K562 (cell line): ENCODE results near the gene OBSCN. TPM values are rescaled to one million over a fixed set of nuclear protein-coding genes. Genes with fewer than 3 reads are reported as not detected.
A peak's percentile ranks its signal among the peaks of the same experiment; 100 is the strongest.

Experiments
- CXXC5 ChIP-seq: fragments of 250-450 bp; sonication (Bioruptor Pico); IDR thresholded peaks from 2 replicates; pipeline ENCODE4 v1.8.0; 2022; ENCODE audit warnings: inconsistent platforms, mild to moderate bottlenecking, moderate library complexity
- ESRRA ChIP-seq: fragments of 450-650 bp; IDR thresholded peaks from 2 replicates; pipeline ENCODE4 v1.6.1; 2014; ENCODE audit warnings: low read depth, mild to moderate bottlenecking, moderate library complexity, borderline replicate concordance
- FOS ChIP-seq: IDR thresholded peaks from 3 replicates; pipeline ENCODE4 v1.6.1; 2011; ENCODE audit not compliant: insufficient read length; ENCODE audit errors: extremely low read depth
- GABPB1 ChIP-seq: sonication (generic); formaldehyde crosslinking; IDR thresholded peaks from 2 replicates; pipeline ENCODE4 v1.8.0; 2022; ENCODE audit warnings: mild to moderate bottlenecking, missing genetic modification reagents
- GATAD2B ChIP-seq: fragments of 450-650 bp; IDR thresholded peaks from 2 replicates; pipeline ENCODE4 v1.6.1; 2017; ENCODE audit warnings: mild to moderate bottlenecking, borderline replicate concordance
- HNRNPK ChIP-seq: fragments of 200-400 bp; formaldehyde crosslinking; IDR thresholded peaks from one replicate; pipeline ENCODE4 v1.6.1; 2018; ENCODE audit warnings: mild to moderate bottlenecking, low read depth, low read length; ENCODE audit not compliant: poor library complexity, severe bottlenecking
- ILF3 ChIP-seq: fragments of 450-650 bp; IDR thresholded peaks from 2 replicates; pipeline ENCODE4 v1.6.1; 2018; ENCODE audit warnings: antibody characterized with exemption, mild to moderate bottlenecking, moderate library complexity, borderline replicate concordance
- IRF2 ChIP-seq: sonication (generic); formaldehyde crosslinking; IDR thresholded peaks from 2 replicates; pipeline ENCODE4 v1.8.1; 2022; ENCODE audit warnings: mild to moderate bottlenecking, missing genetic modification reagents
- LCOR ChIP-seq: sonication (generic); formaldehyde crosslinking; IDR thresholded peaks from 2 replicates; pipeline ENCODE4 v1.8.0; 2022; ENCODE audit warnings: mild to moderate bottlenecking, missing genetic modification reagents
- SAFB2 ChIP-seq: fragments of 200-400 bp; formaldehyde crosslinking; IDR thresholded peaks from 2 replicates; pipeline ENCODE4 v1.6.1; 2018; ENCODE audit warnings: borderline replicate concordance, low read length, low read depth, moderate library complexity; ENCODE audit not compliant: severe bottlenecking
- TCF7L2 ChIP-seq: fragments of 150-350 bp; IDR thresholded peaks from 2 replicates; pipeline ENCODE4 v1.6.1; 2016; ENCODE audit warnings: low read depth, mild to moderate bottlenecking, low read length, moderate library complexity
- ZNF23 ChIP-seq: fragments of 250-450 bp; sonication (Bioruptor Pico); IDR thresholded peaks from 2 replicates; pipeline ENCODE4 v1.4.0; 2020; ENCODE audit warnings: mild to moderate bottlenecking
- ZNF436 ChIP-seq: fragments of 250-450, 450-650 bp; sonication (Bioruptor Pico); formaldehyde crosslinking; IDR thresholded peaks from 2 replicates; pipeline ENCODE4 v1.7.0; 2020; ENCODE audit warnings: mild to moderate bottlenecking
- polyA plus RNA-seq, 8 experiments: library from polyadenylated mRNA; depleted of rRNA in 4 of 8; stranded (reverse) in 5 of 8; unstranded in 3 of 8; fragments of >200 nt; fragmentation: Nextera tagmentation in 2 of 8; fragmentation: Illumina TruSeq in 1 of 8; extraction: Ambion mirVana in 2 of 8; extraction: Trizol in 1 of 8; gene quantifications; 2 replicates each; pipeline versions ENCODE4 v1.2.1 to v1.2.3, GENCODE V29; 2011 to 2014; ENCODE audit warnings: inconsistent platforms in 1 of 8, missing spikeins in 1 of 8
- total RNA-seq, 7 experiments: library from RNA; depleted of rRNA in 6 of 7; stranded (reverse); fragments of >200 nt in 6 of 7; fragmentation: Illumina TruSeq in 2 of 7; extraction: Trizol in 2 of 7; gene quantifications; 2 replicates each; pipeline versions ENCODE4 v1.2.1 to v1.2.3, GENCODE V29; 2011 to 2021; ENCODE audit warnings: low replicate concordance in 1 of 7
- TF ChIP-seq, protein P1 (sequence below): IDR thresholded peaks from 3 replicates; pipeline ENCODE4 v1.6.1; 2011; ENCODE audit warnings: borderline replicate concordance, mild to moderate bottlenecking, moderate library complexity; ENCODE audit not compliant: insufficient read length; ENCODE audit errors: extremely low read depth
- TF ChIP-seq, protein P2 (sequence below): fragments of 450-650 bp; formaldehyde crosslinking; conservative IDR thresholded peaks from 2 replicates; pipeline ENCODE4 v1.4.0; 2022; ENCODE audit warnings: mild to moderate bottlenecking, missing genetic modification characterization
- TF ChIP-seq, protein P3 (sequence below): fragments of 450-650 bp; IDR thresholded peaks from 2 replicates; pipeline ENCODE4 v1.6.1; 2016; ENCODE audit warnings: missing biosample characterization, missing genetic modification characterization
- TF ChIP-seq, protein P4 (sequence below): fragments of 450-650 bp; IDR thresholded peaks from 2 replicates; pipeline ENCODE4 v1.6.1; 2016; ENCODE audit warnings: antibody characterized with exemption
- TF ChIP-seq, protein P5 (sequence below): sonication (generic); formaldehyde crosslinking; IDR thresholded peaks from 2 replicates; pipeline ENCODE4 v1.8.1; 2023; ENCODE audit warnings: mild to moderate bottlenecking, missing genetic modification reagents

The OBSCN gene
- total and polyA plus RNA-seq, 9 of the 15 experiments (the other 6 are each of a cell fraction or from before 2014, with no cell fraction given), result 0.18 to 19.7 (median 3.6) TPM

DNA sequence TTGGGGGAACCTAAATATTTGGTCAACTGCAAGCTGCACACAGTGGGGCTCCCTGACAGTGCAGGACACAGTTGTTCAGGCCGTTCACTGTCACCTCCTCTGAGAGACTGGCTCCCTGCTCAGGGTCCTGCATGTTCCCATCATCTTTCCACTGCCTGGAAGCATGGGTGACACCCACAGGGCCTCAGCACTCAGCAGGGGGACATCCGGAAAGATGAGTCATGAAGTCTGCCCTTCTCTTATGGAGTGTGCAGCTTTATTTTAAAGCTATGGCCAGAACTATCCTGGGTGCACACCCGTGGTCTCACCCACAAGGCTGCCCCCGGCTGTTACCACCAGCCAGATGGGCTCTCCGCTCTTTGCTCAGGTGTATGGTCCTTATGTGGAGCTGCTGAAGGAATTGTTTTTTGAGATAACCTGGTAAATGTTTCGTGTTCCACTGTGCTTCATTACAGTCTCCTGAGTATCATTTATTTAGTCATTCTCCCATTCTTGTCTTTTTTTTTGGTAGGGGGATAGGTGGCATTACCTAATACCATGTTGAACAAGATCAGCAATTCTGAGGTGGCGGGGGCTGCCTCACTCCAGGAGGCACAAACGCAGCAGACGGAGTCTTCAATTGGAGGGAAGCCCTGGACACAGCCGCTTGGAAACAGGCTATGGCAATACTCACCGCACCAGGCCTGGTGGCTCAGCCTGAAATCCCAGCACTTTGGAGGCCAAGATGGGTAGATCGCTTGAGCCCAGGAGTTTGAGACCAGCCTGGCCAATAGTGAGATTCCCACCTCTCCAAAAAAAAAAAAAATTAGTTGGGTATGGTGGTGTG is 184.5 kb downstream of the OBSCN start (continued):
- TF ChIP-seq, protein P1, sequence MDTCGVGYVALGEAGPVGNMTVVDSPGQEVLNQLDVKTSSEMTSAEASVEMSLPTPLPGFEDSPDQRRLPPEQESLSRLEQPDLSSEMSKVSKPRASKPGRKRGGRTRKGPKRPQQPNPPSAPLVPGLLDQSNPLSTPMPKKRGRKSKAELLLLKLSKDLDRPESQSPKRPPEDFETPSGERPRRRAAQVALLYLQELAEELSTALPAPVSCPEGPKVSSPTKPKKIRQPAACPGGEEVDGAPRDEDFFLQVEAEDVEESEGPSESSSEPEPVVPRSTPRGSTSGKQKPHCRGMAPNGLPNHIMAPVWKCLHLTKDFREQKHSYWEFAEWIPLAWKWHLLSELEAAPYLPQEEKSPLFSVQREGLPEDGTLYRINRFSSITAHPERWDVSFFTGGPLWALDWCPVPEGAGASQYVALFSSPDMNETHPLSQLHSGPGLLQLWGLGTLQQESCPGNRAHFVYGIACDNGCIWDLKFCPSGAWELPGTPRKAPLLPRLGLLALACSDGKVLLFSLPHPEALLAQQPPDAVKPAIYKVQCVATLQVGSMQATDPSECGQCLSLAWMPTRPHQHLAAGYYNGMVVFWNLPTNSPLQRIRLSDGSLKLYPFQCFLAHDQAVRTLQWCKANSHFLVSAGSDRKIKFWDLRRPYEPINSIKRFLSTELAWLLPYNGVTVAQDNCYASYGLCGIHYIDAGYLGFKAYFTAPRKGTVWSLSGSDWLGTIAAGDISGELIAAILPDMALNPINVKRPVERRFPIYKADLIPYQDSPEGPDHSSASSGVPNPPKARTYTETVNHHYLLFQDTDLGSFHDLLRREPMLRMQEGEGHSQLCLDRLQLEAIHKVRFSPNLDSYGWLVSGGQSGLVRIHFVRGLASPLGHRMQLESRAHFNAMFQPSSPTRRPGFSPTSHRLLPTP, result no peak
- TF ChIP-seq ZNF436 (CRISPR knock-in tag), result no peak
- no peak for TF ChIP-seq LCOR (CRISPR knock-in tag)
- TF ChIP-seq ESRRA, result no peak
- TF ChIP-seq TCF7L2, result no peak
- TF ChIP-seq, protein P2, sequence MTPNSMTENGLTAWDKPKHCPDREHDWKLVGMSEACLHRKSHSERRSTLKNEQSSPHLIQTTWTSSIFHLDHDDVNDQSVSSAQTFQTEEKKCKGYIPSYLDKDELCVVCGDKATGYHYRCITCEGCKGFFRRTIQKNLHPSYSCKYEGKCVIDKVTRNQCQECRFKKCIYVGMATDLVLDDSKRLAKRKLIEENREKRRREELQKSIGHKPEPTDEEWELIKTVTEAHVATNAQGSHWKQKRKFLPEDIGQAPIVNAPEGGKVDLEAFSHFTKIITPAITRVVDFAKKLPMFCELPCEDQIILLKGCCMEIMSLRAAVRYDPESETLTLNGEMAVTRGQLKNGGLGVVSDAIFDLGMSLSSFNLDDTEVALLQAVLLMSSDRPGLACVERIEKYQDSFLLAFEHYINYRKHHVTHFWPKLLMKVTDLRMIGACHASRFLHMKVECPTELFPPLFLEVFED (CRISPR knock-in tag), result no peak
- no peak for TF ChIP-seq IRF2 (CRISPR knock-in tag)
- TF ChIP-seq ILF3, result 0 out of 2 replicates have a peak, but pooled peaks have one; percentile 61
- TF ChIP-seq, protein P3, sequence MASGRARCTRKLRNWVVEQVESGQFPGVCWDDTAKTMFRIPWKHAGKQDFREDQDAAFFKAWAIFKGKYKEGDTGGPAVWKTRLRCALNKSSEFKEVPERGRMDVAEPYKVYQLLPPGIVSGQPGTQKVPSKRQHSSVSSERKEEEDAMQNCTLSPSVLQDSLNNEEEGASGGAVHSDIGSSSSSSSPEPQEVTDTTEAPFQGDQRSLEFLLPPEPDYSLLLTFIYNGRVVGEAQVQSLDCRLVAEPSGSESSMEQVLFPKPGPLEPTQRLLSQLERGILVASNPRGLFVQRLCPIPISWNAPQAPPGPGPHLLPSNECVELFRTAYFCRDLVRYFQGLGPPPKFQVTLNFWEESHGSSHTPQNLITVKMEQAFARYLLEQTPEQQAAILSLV (tag), result no peak
- no peak for TF ChIP-seq CXXC5 (CRISPR knock-in tag)
- TF ChIP-seq FOS, result peak; percentile 38
- TF ChIP-seq, protein P4, sequence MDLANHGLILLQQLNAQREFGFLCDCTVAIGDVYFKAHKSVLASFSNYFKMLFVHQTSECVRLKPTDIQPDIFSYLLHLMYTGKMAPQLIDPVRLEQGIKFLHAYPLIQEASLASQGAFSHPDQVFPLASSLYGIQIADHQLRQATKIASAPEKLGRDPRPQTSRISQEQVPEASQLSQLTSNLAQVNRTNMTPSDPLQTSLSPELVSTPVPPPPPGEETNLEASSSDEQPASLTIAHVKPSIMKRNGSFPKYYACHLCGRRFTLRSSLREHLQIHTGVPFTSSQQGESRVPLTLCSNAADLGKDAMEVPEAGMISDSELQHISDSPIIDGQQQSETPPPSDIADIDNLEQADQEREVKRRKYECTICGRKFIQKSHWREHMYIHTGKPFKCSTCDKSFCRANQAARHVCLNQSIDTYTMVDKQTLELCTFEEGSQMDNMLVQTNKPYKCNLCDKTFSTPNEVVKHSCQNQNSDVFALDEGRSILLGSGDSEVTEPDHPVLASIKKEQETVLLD, result no peak
- TF ChIP-seq SAFB2, result no peak
- TF ChIP-seq GABPB1 (CRISPR knock-in tag), result 0 out of 2 replicates have a peak, but pooled peaks have one; percentile 21
- TF ChIP-seq, protein P5, sequence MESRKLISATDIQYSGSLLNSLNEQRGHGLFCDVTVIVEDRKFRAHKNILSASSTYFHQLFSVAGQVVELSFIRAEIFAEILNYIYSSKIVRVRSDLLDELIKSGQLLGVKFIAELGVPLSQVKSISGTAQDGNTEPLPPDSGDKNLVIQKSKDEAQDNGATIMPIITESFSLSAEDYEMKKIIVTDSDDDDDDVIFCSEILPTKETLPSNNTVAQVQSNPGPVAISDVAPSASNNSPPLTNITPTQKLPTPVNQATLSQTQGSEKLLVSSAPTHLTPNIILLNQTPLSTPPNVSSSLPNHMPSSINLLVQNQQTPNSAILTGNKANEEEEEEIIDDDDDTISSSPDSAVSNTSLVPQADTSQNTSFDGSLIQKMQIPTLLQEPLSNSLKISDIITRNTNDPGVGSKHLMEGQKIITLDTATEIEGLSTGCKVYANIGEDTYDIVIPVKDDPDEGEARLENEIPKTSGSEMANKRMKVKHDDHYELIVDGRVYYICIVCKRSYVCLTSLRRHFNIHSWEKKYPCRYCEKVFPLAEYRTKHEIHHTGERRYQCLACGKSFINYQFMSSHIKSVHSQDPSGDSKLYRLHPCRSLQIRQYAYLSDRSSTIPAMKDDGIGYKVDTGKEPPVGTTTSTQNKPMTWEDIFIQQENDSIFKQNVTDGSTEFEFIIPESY (CRISPR knock-in tag), result no peak
- no peak for TF ChIP-seq ZNF23 (CRISPR knock-in tag)
- TF ChIP-seq GATAD2B, result 0 out of 2 replicates have a peak, but pooled peaks have one; percentile 25
- TF ChIP-seq HNRNPK, result no peak
